ENCODE data around the gene PRKCA.
"Not testable (repeated sequence)": the region's sequence is repeated elsewhere in the genome, so short reads cannot be mapped to it uniquely, and the experiment has no call there.

The PRKCA gene

DNA sequence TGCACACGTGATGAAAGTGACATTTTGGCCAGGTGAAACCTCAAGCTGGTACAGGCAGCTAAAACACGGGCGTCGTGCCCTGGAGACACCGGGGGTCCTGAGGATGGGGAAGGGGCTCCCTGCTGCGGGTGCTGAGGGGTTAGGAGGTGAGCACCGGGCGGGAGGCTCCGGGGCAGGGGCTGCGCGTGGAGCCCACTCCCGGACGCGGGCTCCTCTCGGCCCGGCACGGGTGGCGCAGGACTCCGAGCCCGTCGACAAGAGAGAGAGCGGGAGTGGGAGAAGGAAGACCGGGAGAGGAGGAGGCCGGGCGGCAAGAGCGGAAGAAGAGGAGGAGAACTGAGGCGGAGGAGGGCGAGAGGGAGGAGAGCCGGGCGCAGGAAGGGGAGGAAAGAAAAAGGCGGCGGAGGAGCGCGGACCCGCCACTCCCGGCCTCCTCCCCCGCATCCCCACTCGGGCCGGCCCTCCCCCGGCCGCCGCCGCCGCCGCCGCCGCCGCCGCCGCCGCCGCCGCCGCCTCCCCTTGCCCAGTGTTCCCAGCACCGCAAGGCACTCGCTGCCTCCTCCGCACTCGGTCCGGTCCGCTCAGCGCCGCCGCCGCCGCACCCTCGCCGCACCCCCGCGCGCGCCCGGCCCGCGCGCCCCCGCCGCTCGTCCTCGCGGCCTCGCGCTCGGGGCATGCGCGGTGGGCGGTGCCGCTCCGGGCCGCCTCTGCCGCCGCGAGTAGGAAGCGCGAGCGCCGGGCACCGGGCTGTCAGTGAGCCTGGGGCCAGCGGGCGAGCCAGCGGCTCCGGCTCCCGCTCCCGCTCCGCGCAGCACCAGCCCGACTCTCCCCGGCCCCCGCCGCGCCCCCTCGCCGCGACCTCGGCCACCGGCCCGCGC is at the start of gene PRKCA:
Gene PRKCA, plus strand, starts transcription at position 750 of the 878 bp plus-strand sequence.
- DNase-seq (ENCODE audit: low spot score) = peak; percentile 67

DNA sequence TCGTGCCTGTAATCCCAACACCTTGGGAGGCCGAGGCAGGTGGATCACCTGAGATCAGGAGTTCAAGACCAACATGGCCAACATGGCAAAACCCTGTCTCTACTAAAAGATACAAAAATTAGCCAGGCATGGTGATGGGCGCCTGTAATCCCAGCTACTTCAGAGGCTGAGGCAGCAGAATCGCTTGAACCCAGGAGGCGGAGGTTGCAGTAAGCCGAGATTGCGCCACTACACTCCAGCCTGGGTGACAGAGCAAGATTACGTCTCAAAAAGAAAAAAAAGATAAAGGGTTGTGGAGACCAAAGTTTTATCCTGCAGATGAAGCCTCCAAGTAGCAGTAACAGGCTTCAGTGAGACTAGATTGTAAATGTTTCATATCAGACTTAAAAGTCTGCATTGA is 49.0 kb upstream of the PRKCA start:
- not testable (repeated sequence) for DNase-seq (ENCODE audit: low spot score)

DNA sequence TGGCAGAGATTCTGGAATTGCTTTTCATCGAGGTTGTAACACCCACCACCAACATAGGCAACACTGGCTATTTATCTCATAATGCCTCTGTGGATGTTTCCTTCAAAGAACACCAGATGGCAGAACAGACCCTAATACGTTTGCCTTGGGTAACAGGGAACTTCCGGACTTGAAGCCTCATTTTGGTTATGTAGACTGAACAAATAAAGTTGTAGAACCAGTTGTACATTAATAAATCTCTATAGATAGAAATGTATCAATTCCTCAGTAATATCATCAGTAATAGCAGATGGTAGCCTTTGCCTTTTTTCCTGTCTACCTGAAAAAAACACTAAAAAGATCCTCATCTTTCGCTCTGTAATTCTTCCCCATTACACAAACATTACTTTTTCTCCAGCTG is 47.3 kb upstream of the PRKCA start:
- DNase-seq (ENCODE audit: low spot score) = peak; percentile 73

DNA sequence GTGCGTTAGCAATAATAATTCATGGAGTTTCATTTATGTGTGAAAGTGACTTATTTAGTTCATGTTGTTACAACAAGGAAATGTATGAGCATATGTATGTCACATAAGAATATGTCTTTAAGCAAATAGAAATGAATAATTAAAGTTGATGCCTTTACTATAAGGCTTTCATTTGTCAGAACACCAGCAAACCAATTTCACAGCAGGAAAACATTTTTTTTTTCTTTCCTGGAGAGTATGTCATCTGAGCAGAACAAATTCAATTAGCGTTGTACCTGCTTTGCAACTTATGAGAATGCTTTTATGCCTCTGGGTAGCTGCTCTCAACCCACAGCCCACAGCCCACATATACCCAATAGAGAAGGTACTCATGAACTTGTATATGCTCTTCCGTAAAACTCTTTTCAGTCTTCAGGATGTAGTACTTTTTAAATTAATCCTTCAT is 46.9 kb upstream of the PRKCA start:
- DNase-seq (ENCODE audit: low spot score) = no peak

DNA sequence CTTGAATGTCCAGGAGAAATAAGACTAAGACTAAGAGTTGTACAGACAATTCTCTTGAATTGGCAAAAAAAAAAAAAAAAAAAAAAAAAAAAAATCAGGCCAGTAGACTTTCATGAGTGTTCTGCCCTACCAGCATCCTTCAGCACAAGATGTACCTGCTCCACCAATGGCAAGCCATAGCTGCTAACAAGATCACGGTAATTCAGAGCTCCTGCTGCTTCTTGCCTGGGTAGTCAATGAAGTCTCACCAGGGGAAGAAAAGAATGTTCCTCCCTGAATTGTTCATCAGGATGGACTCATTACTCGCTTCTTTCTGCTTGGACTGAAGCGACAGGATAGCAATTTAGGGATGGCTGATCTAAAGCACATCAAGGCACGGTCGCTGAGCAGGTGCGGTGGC is 42.1 kb upstream of the PRKCA start:
- no peak for DNase-seq (ENCODE audit: low spot score)

DNA sequence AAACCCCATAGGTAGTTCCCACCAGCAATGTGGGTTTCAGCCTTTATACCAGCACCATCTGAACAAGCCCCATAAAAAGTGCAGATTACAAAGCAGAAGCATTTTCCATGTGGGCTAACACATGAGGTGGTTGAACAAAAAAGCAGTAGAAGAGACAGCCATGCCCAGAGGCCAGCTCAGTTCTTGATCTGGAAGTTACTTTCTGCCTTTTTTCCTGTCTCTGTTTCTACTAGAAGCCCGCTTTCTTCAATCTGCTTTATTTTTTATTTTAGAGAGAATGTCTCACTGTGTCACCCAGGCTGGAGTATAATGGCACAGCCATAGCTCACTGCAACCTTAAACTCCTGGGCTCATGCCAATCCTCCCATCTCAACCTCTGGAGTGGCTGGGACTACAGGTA is 41.7 kb upstream of the PRKCA start:
- DNase-seq (ENCODE audit: low spot score) = no peak

DNA sequence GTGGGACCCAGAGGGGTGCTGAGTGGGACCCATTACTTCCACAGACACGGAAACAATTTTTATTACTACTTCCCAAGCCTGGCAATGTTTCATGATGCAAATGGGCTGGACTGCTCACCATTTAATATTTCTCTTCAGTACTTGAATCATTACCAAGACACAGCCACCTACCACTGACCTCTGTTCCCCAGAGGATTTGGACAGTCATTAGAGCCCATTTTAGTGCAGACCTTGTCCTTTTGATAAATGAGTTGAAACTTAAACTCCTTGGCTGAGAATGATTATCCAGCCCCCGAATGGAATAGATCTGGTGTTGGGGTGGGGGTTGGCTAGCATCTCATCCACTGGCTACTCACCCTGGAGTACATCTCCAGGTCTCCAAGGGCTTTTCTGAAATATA is 39.6 kb upstream of the PRKCA start:
- no peak for DNase-seq (ENCODE audit: low spot score)

DNA sequence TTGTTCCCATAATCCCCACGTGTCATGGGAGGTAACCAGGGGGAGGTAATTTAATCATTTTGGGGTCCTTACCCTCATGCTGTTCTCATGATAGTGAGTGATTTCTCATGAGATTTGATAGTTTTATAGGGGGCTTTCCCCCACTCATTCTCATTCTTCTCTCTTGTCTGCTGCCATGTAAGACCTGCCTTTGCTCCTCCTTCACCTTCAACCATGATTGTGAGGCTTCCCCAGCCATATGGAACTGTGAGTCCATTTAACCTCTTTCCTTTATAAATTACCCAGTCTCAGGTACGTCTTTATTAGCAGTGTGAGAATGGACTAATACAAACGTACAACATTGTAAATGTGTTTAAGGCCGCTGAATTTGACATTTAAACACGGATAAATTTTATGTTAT is 37.7 kb upstream of the PRKCA start:
- DNase-seq (ENCODE audit: low spot score) = no peak

DNA sequence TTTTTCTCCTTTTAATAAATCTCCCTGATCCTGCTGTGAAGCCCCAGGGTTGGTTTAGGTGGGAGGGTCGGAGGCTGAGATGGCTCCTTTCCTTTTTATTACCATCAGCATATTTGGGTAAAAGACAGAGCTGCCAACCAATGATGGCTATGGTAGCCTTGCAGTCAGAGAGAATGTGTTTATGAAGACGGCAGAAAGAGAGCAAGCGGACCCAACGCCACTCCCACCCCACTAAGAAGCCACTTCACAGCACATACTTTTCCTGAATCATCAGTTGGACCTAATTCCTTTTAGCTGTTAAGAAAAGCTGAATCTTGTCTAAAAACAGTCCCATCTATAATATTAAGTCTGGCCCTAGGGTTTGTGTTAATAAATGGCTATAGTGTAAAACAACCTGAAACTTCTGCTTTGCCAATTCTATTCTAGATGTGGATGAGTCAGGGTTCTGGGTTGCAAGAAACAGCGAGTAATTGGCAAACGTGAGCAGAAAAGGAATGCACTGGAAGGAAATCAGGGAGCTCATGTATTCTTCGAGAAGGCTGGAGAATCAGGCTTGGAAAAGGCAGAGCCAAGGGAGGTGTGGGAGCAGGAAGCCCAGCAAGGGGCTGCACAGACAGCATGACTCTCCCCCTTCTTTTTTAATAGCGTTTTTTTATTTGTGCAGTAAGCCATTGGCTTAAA is 34.0 kb upstream of the PRKCA start:
- no peak for DNase-seq (ENCODE audit: low spot score)

DNA sequence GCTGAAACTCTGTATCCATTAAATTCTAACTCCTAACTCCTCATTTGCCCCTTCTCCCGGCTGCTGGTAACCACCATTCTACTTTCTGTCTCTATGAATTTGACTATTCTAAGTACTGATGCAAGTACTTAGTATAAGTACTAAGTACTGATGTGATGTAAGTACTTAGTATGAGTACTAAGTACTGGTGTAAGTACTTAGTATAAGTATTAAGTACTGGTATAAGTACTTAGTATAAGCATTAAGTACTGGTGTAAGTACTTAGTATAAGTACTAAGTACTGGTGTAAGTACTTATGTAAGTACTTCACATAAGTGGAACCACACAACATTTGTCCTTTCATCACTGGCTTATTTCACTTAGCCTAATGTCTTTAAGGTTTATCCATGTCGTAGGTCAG is 32.3 kb upstream of the PRKCA start:
- no peak for DNase-seq (ENCODE audit: low spot score)

DNA sequence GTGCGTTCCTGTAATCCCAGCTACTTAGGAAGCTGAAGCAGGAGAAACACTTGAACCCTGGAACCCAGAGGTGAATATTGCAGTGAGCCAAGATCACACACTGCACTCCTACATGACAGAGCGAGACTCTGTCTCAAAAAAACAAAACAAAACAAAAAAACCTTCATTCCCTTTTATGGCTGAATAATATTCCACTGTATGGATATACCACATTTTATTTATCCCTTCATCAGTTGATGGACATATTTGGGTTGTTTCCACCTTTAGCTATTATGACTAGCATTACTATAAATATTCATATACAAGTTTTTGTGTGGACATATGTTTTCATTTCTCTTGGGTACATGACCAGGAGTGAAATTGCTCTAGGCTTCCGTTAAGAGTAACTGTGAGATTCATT is 30.9 kb upstream of the PRKCA start:
- DNase-seq (ENCODE audit: low spot score) = no peak

DNA sequence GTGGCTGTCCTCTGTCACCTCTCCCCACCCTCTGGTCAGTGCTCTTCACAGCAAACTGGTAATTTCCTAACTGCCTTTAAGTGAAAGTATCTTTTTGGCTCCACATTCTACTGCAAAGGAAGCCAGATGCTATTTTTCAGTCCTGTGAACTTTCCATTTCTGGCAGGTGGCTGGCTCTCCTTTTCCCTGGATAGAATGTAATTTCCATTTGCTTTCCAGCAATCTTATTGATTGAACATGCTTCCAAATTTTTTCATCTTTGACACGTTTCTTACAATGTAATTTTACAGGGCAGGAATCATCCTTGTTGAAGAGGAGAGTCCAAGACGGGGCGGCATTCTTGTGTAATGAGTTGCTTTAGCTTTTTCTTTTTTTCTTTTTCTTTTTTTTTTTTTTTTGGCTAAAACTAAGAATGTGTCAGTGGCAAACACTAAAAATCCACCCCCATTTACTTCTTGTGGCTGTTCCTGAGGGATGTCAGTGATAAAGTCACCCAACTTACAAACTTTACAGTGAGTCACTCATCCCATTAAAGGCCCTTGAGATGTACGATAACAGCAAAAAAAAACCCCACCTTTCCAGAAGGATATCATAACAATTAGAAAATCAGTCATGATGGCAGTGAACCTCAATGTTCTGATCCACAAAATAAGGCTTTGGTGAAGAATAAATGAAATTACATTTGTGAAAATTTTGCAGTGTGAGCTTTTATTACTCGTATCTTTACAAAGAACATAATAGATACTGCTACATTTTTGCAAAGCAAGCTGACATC is 29.4 kb upstream of the PRKCA start:
- DNase-seq (ENCODE audit: low spot score) = no peak

DNA sequence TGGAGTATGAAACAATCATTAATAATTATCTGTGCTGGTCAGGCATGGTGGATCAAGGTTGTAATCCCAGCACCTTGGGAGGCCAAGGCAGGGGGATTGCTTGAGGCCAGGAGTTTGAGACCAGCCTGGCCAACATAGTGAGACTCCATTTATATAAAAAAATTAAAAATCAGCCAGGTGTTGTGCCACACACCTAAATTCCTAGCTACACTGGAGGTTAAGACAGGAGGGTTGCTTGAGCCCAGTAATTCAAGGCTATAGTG is 28.9 kb upstream of the PRKCA start:
- no peak for DNase-seq (ENCODE audit: low spot score)

DNA sequence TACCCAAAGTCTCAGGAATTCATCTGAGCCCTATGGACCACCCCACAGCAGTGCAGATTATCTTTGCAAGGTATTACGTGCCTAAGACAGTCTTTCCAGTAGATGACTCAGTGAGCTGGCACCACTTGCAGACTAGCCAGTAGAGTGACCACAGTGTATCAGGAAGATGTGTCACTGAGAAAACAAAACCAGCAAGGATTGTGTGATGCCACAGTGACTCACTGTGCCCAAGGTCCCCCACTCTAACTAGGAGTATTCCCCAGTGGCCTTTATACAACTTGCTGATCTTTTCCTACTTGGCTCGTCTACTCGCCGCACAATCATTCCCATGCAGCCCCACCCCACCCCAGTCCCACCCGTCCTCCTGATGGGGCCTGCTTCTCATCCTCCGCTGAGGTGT is 26.8 kb upstream of the PRKCA start:
- no peak for DNase-seq (ENCODE audit: low spot score)

DNA sequence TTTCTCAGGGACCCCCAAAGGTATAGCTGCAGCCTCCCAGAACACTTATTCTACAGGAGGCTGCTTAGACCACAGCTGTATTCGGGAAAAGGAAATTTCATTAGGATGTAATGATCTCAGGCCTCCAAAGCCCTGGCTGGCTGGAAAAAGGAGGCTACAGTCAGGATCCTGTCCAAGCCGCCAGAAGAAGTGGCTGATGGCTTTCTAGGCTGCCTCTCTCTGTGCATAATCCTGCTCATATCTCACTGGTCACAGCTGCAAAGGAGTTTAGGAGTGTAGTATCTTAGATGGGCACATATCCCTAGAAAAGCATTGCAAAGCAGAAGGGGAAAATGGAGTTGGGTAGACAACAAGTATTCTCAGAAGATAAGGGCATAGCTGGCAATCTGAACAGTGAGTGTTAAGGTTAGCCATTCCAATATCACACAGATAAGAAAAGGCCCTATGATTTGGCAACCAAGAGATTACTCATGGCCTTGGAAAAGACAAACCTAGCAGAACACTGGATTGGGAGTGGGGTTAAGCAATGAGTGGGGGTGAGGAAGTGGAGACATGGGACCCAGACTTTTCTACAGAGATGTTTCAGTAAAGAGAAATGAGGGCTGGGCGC is 26.0 kb upstream of the PRKCA start:
- DNase-seq (ENCODE audit: low spot score) = no peak

DNA sequence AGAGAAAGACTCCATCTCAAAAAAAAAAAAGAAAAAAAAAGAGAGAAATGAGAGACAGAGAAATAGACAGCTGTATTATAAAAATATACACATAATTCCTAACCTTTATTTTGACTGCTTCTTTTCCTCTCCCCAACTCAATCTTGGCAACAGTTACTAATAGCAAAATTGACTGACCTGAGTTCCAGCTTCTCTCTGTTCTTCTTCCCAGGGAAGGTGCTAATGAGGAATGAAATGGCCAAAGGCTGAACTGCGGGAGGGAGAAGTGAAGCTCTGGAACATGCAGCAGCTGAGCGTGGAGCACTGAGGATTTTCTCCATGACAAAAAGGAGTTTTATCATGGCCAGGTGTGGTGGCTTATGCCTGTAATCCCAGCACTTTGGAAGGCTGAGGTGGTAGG is 25.2 kb upstream of the PRKCA start:
- no peak for DNase-seq (ENCODE audit: low spot score)

DNA sequence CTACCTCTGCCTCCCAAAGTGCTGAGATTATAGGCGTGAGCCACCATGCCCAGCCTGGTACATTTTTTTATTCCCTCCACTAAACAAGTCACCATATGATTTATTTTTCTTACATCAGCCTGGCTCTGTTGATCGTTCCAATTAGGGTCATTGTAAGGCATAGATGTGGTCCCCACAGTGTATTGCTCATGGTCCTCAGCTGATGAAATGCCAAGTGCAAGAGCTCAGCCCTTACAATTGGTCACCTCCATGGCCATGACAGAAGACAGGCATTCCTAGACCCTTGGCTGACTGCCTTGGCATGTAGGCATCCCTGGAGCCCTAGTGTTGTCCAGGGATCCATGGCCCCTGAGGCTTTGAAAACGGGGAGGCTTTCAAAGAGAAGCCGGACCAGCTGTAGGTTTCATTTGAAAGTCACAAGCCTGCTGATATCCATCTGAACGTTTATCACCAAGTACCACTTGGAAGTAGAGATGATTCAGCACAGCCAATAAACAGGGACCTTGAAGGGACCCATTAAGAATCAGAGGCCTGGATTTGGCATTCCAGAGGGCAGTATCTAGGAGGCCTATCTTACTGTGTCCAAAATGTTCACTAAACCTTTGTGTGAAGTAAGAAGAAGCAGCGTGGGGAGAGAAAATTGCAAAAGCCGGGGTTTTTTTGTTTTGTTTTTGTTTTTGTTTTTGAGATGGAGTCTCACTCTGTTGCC is 20.6 kb upstream of the PRKCA start:
- DNase-seq (ENCODE audit: low spot score) = no peak

DNA sequence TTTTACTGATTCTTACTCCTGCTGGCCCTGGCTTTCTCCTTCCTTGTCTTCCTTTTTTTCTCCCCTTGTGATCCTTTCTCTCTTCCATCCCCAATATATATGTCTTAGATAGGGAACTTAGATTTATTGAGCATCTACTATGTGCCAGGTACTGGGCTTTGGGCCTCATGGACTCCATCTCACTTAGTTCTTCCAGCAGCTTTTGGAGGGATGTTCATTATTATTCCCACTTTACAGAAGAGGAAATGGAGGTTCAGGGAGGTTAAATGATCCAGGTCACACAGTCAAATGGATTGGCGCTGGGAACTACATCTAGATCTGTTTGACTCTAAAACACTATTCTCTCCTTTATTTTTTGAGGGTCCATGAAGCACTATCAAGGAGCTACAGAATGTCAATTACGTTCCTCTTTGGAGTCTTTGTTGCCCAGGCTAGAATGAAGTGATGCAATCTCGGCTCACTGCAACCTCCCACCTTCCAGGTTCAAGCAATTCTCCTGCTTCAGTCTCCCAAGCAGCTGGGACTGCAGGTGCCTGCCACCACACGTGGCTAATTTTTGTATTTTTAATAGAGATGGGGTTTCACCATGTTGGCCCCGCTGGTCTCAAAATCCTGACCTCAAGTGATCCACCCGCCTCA is 19.0 kb upstream of the PRKCA start:
- no peak for DNase-seq (ENCODE audit: low spot score)

DNA sequence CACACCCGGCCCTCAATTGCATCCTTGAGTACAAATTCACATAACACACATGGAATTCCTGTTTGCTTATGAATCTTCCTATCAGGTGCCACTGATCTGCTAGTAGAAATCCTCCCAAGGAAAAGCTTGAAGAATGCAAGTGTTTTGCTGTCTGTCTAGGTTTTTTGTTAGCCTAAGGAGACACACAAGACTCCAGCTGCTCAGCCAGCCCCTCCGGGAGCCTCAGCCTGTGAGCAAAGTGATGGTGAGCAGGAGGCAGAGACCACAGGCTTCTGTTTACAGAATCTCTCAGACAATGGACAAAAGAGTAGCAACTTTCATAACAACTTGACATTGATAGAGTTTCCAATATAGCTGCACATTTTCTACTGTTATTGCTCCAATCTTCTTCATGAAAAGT is 18.4 kb upstream of the PRKCA start:
- no peak for DNase-seq (ENCODE audit: low spot score)

DNA sequence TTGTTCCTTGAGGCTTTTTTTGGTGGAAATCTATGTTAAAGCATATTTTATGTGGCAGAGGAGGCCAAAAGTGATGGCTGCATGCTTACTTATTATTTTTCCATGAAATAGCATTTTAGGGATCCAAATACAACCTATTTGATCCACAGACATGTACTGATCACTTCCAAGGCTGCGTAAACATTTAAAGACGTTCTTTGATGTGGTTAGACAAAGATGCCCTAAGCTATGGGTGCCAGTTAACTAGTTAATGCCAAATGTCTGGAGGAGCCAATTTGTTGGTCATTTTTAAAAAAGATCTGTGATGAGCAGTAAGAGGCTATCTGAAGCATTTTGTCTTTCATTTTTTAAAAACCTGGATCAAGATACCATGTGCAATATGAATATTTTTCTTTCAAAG is 17.3 kb upstream of the PRKCA start:
- no peak for DNase-seq (ENCODE audit: low spot score)

DNA sequence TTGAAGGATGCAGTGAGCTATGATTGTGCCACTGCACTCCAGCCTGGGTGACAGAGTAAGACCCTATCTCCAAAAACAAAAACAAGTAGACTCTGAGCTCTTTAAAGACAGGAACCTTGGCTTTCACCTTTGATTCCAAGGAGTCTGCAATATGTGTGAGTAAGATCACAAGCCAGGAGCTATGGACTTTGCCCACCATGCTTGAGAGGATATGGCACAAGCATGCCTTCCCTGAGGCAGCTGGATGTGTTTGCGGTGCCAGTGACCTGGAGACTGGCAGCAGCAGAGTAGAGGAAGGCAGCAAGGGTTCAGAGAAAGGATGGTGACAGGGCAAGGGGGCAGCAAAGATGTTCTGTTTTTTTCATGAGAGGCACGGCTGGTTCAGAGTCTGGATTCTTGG is 14.5 kb upstream of the PRKCA start:
- DNase-seq (ENCODE audit: low spot score) = no peak

All from CD4-positive, alpha-beta T cell treated with Interleukin-15 for 4 hours (primary cell).